ENCODE results near the gene ADPRHL1. TPM values are rescaled to one million over a fixed set of nuclear protein-coding genes. Genes with fewer than 3 reads are reported as not detected.
A peak's percentile ranks its signal among the peaks of the same experiment; 100 is the strongest.

ADPRHL1 gene
- total RNA-seq, 1 donor from 2014 or later: 0.22 TPM

DNA sequence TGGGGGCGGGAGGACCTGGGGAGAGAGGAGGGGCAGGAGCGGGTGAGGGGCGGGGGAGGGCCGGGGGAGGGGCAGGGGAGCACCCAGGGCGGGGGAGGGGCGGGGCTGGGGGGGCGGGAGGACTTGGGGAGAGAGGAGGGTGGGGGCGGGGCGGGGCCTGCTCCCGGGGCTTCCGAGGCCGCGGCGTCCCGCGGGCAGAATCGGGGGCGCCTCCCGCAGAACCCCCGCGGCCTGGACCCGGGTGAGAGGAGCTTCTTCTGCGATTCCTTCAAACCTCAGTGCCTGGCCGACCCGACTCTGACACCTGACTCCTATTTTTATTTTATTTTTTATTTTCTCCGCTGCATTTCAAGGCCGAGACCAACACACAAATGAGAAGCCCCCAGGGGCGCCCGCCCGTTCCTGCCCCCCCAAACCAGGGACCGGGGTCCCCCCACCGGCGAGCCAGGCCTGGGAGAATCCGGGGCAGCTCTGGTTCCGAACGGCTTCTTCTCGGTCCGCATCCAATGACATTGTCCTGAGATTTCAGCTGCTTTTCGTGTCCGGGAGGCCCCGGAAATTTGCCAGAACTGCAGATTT lies 88.9 kb downstream of the ADPRHL1 start:
- no peaks in the 10 kb centered on the region for H3K9me3 Mint-ChIP-seq
- no peak for DNase-seq (ENCODE audit: low spot score)
- Histone ChIP-seq H3K4me3 (peak overlapping the region; percentile 31), H3K4me2 (peak overlapping the region; percentile 74), H4K20me1 (ENCODE audit: low read depth) (peaks cover 12% of the 10 kb centered on the region), H2AFZ (replicated peaks) (peak overlapping the region; percentile 51), H3K36me3 (no peaks in the 10 kb centered on the region), H3K4me1 (peaks cover 6% of the 10 kb centered on the region), H3K9ac (no peak overlapping the region), H3F3A (ENCODE audit: low read depth) (no peaks in the 10 kb centered on the region), H3K27me3 (no peaks in the 10 kb centered on the region), H3K27ac (no peak overlapping the region), H3K9me3 (ENCODE audit: low read depth) (no peaks in the 10 kb centered on the region), H3K79me2 (ENCODE audit: low read depth) (peaks cover 29% of the 10 kb centered on the region)
- H3K36me3 Mint-ChIP-seq: no peaks in the 10 kb centered on the region
- H3K4me1 Mint-ChIP-seq: peaks cover 12% of the 10 kb centered on the region
- H3K27me3 Mint-ChIP-seq (ENCODE audit: insufficient read depth, low read depth): peaks cover 6% of the 10 kb centered on the region
- no peak overlapping the region for H3K27ac Mint-ChIP-seq
- TF ChIP-seq, protein P1, sequence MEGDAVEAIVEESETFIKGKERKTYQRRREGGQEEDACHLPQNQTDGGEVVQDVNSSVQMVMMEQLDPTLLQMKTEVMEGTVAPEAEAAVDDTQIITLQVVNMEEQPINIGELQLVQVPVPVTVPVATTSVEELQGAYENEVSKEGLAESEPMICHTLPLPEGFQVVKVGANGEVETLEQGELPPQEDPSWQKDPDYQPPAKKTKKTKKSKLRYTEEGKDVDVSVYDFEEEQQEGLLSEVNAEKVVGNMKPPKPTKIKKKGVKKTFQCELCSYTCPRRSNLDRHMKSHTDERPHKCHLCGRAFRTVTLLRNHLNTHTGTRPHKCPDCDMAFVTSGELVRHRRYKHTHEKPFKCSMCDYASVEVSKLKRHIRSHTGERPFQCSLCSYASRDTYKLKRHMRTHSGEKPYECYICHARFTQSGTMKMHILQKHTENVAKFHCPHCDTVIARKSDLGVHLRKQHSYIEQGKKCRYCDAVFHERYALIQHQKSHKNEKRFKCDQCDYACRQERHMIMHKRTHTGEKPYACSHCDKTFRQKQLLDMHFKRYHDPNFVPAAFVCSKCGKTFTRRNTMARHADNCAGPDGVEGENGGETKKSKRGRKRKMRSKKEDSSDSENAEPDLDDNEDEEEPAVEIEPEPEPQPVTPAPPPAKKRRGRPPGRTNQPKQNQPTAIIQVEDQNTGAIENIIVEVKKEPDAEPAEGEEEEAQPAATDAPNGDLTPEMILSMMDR (IDR thresholded peaks at IDR 0.05): no peak
- TF ChIP-seq EZH2phosphoT487 (IDR thresholded peaks at IDR 0.05) (no peak), EZH2 (IDR thresholded peaks at IDR 0.05) (no peak)
- no peak overlapping the region for H3K4me3 Mint-ChIP-seq

DNA sequence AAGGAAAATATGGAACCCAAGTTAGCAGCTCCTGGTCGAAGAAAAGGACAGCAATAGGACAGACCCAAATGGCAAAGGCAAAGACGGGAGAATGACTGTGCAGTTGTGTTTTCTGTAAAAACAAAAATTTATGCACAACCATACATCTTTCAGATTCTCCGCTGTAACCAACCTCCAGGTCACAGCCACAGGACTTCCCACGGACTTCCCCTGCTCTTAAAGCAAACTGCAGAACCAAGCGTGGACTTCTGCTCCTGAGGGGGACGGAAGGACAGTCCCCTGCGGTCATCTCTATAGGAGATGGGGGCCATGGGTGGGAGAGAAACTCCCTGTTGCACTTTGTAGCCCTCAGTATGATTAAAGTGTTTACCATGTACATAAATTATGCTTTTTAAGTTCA lies 91.9 kb downstream of the ADPRHL1 start:
- Histone ChIP-seq H2AFZ (replicated peaks) (no peak overlapping the region), H3K27ac (no peak overlapping the region), H3K36me3 (no peaks in the 10 kb centered on the region), H4K20me1 (ENCODE audit: low read depth) (peaks cover 12% of the 10 kb centered on the region), H3K9me3 (ENCODE audit: low read depth) (no peaks in the 10 kb centered on the region), H3K4me1 (peaks cover 6% of the 10 kb centered on the region), H3K9ac (no peak overlapping the region), H3K27me3 (no peaks in the 10 kb centered on the region), H3F3A (ENCODE audit: low read depth) (no peaks in the 10 kb centered on the region), H3K4me2 (no peak overlapping the region), H3K4me3 (no peak overlapping the region), H3K79me2 (ENCODE audit: low read depth) (peaks cover 29% of the 10 kb centered on the region)
- DNase-seq (ENCODE audit: low spot score): no peak
- H3K9me3 Mint-ChIP-seq: no peaks in the 10 kb centered on the region
- peaks cover 11% of the 10 kb centered on the region for H3K4me1 Mint-ChIP-seq
- no peak for TF ChIP-seq EZH2phosphoT487 (IDR thresholded peaks at IDR 0.05)
- TF ChIP-seq, protein P1 (IDR thresholded peaks at IDR 0.05): no peak
- no peak for TF ChIP-seq EZH2 (IDR thresholded peaks at IDR 0.05)
- no peak overlapping the region for H3K4me3 Mint-ChIP-seq
- H3K27me3 Mint-ChIP-seq (ENCODE audit: insufficient read depth, low read depth): peaks cover 6% of the 10 kb centered on the region
- no peak overlapping the region for H3K27ac Mint-ChIP-seq
- H3K36me3 Mint-ChIP-seq: peaks cover 2% of the 10 kb centered on the region

DNA sequence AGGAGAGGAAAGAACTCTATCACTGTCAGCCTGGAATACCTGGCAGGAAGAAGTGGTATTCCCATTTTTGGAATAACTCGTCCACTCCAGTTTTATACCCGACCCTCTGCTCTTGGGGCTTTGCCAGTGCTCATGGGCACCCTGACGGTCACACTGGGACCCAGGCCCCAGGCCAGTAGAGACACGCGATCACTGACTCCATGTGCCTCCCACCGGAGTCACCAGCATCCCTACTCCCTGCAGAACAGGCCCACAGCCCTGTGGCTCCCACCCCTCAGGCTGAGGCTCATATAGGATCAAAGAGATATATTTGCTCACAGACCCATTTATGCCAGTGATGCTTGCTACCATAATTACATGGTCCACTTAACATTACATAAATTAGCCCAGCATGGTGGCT lies 92.8 kb downstream of the ADPRHL1 start:
- no peak overlapping the region for H3K27ac ChIP-seq
- H2AFZ ChIP-seq (replicated peaks): no peak overlapping the region
- peaks cover 6% of the 10 kb centered on the region for H3K4me1 ChIP-seq
- peaks cover 29% of the 10 kb centered on the region for H3K79me2 ChIP-seq (ENCODE audit: low read depth)
- H3K9me3 Mint-ChIP-seq: no peaks in the 10 kb centered on the region
- DNase-seq (ENCODE audit: low spot score): no peak
- H3K27me3 ChIP-seq: no peaks in the 10 kb centered on the region
- TF ChIP-seq EZH2 (IDR thresholded peaks at IDR 0.05) (no peak), EZH2phosphoT487 (IDR thresholded peaks at IDR 0.05) (no peak)
- TF ChIP-seq, protein P1 (IDR thresholded peaks at IDR 0.05): no peak
- no peak overlapping the region for H3K9ac ChIP-seq
- peaks cover 12% of the 10 kb centered on the region for H4K20me1 ChIP-seq (ENCODE audit: low read depth)
- H3K4me1 Mint-ChIP-seq: peaks cover 11% of the 10 kb centered on the region
- H3K4me3 ChIP-seq: no peak overlapping the region
- peaks cover 4% of the 10 kb centered on the region for H3K36me3 Mint-ChIP-seq
- H3K4me2 ChIP-seq: no peak overlapping the region
- peaks cover 4% of the 10 kb centered on the region for H3K27me3 Mint-ChIP-seq (ENCODE audit: insufficient read depth, low read depth)
- no peak overlapping the region for H3K27ac Mint-ChIP-seq
- no peaks in the 10 kb centered on the region for H3K36me3 ChIP-seq
- H3K9me3 ChIP-seq (ENCODE audit: low read depth): no peaks in the 10 kb centered on the region
- H3F3A ChIP-seq (ENCODE audit: low read depth): no peaks in the 10 kb centered on the region
- H3K4me3 Mint-ChIP-seq: no peak overlapping the region
